NCI-H2029 treated with DMSO at 0.1 percent for 48 hours (cell line): Measurements from ENCODE around the gene CENPL.
A peak's percentile ranks its signal among the peaks of the same experiment; 100 is the strongest.
"Not testable (repeated sequence)": the region's sequence is repeated elsewhere in the genome, so short reads cannot be mapped to it uniquely, and the experiment has no call there.

ENCODE experiments used
- DNase-seq: peaks from one replicate; lab custom pipeline; 2025; lab: John Stamatoyannopoulos, UW

CENPL gene, protein sequence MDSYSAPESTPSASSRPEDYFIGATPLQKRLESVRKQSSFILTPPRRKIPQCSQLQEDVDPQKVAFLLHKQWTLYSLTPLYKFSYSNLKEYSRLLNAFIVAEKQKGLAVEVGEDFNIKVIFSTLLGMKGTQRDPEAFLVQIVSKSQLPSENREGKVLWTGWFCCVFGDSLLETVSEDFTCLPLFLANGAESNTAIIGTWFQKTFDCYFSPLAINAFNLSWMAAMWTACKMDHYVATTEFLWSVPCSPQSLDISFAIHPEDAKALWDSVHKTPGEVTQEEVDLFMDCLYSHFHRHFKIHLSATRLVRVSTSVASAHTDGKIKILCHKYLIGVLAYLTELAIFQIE

GRCh38 chr1:173824315-173825081 is at the start of gene CENPL, which contains the start of gene DARS2:
Gene CENPL (minus strand): TSS chr1:173824883. CDS start chr1:173811299, 13,584 bp downstream.
Gene DARS2 (plus strand): TSS chr1:173824673. CDS start chr1:173825230, 557 bp downstream.
- peak; percentile 82 for DNase-seq

- DNase-seq: no peak
Observed at GRCh38 chr1:173871500-173871899, 46.8 kb upstream of the CENPL start.

DNA sequence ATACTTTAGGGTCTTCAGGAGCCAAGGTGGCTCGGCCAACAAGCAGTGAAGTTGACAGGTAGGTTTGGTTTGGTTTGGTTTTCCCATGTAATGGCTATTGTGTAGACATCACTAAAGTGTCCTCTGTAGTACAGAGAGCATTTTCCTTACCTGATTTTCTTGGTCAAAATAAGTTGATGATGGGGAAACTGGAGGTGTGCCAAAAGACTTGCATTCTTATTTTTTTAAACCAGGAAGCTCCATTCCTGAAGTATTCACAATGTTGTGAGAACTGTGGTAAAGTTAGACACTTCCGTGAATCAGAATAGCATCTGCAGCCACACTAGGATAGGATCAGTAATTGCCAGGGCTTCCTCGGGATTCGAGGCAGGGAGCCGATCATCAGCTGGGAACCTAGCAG is 46.4 kb upstream of the CENPL start:
- no peak for DNase-seq

DNA sequence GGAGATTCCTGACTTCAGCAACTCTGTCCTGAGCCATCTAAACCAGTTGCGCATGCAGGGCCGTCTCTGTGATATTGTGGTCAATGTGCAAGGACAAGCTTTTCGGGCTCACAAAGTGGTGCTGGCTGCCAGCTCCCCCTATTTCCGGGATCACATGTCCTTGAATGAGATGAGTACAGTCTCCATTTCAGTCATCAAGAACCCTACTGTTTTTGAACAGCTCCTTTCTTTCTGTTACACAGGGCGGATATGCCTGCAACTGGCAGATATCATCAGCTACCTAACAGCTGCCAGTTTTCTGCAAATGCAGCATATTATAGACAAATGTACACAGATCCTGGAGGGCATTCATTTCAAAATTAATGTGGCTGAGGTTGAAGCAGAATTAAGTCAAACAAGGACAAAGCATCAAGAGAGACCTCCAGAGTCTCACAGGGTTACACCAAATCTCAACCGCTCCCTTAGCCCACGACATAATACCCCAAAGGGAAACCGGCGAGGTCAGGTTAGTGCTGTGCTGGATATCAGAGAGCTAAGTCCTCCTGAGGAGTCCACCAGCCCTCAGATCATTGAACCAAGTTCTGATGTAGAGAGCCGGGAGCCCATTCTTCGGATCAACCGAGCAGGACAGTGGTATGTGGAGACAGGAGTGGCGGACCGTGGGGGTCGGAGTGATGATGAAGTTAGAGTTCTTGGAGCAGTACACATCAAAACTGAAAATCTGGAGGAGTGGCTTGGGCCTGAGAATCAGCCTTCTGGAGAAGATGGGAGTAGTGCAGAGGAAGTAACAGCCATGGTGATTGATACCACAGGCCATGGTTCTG is 45.8 kb upstream of the CENPL start:
- peak; percentile 0 for DNase-seq

- no peak for DNase-seq
Observed at GRCh38 chr1:173869021-173869359, 44.3 kb upstream of the CENPL start.

DNA sequence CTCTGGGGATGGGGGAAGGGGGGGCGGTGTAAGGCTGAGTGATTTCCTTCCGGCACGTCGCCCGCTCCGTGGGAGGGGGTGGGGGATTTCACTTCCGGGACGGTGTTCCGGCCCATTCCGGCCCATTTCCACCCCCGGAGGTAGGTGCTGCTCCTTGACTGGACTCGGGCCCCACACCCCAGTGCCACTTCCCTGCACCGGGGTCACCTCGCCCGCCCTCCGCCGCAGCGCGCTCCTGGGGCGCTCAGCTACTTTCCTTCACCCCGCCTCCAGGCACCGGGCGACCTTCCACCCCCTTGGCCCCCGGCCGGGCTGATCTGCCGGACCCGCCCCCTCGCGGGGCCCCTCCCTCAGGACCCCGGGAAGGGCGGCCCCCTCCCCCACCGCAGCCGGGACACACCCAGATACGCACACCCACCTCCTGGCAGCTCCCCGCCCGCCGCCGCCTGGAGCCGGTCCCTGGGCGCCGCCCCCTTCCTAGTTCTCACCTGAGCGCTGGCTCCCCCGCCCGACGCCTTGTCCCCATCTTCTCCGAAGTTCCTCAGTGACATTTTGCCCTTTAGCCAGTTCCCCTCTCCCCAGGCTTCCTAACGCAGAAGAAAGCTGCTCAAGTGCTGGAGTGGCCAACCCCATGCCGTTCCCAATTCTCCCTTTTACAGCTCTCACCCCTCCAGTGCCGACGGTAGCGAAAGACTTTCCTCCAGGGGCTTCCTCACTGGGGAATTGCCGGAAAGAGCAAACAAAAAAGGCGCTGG is 43.8 kb upstream of the CENPL start, which contains the start of gene ZBTB37:
TSS of gene ZBTB37 (plus strand) at position 115 of the 755 bp plus-strand sequence. CDS start 1,846 bp downstream, outside the sequence.
- peak; percentile 25 for DNase-seq

DNA sequence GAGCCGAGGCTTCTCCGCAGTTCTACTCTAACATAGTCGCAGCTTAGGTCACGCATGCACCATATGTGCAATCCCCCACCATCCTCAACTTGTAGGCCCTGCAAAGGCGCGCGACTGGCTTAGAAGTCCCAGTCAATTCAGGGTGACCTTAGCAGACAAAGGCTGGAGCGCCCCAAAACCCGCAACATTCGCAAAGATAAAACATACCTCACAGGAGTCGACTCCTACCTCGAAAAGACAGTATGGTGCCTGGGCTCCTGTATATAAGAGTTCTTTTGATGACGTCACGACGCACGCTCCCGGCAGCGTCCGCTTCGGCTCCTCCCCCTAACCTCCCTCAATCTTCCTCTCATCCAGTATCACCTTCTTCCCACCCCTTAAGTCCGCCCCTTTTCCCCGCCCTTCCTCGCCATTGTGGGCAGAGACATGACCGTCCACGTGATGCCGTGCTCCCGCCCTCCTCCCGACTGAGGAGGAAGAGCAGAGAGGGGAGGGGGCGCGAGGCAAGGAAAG is 43.1 kb upstream of the CENPL start, which contains the start of gene GAS5:
TSS of gene GAS5 (minus strand) at position 237 of the 513 bp plus-strand sequence.
- DNase-seq: peak; percentile 92

- DNase-seq: no peak
Observed at GRCh38 chr1:173867141-173867752, 42.6 kb upstream of the CENPL start.

DNA sequence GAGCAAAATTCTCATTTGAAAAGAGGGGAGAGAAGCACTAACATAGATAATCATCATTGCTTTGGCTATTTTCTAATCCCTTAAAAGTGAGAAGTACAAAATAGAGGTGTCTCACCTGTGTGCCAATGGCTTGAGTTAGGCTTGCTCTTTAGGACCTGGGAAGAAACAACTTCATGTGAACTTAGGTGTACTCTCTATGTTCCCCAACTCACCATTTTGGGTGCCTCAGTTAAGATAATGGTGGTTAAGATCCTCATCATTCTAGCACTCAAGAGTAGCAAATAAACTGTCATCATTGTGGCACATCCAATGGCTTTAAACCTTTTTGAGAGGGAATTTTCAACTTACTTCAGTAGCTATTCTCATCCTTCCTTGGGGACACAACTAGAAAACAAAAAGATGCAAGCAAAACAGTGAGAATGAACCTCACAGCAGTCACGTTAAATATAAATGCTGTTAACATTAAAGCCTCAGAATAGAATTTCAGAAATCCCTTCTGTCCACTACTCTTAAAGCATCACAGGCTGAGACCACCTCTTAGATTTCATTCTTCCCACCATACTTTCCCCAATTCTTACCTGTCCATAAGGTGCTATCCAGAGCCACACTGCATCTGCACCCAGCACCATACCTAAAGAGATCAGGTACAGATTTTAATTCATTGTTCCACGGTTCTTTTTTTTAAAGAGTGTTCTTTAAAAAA is 41.9 kb upstream of the CENPL start:
- DNase-seq: no peak

GRCh38 chr1:173865468-173866164 is 40.9 kb upstream of the CENPL start:
- no peak for DNase-seq

DNA sequence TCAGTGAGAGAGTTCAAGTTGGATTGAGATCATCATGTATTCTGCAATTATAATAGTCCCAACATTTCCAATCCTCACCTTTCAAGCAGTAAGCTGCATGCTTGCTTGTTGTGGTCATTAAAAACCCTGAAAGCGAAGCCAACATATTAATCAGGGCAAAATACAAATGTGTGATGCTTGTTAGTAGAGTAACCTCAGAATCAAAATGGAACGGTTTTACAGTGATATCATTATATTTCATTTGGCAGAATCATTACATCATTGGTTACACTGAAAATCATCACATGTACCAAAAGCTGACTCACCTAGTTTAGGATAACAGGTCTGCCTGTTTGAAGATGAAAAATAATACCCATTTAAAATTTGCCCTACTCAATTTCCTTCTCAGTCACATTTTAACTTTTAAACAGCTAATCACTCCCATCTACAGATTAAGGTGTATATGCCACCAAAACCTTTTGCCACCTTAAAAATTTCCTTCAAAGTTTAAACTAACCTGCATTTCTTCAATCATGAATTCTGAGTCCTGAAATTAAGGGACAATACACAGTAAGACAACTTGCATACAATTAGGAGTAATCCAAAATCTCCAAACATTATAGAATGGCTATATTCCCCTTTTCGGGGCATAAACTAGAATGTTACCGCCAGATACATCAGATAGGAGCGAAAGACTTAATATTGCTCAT is 39.6 kb upstream of the CENPL start:
- DNase-seq: no peak

DNA sequence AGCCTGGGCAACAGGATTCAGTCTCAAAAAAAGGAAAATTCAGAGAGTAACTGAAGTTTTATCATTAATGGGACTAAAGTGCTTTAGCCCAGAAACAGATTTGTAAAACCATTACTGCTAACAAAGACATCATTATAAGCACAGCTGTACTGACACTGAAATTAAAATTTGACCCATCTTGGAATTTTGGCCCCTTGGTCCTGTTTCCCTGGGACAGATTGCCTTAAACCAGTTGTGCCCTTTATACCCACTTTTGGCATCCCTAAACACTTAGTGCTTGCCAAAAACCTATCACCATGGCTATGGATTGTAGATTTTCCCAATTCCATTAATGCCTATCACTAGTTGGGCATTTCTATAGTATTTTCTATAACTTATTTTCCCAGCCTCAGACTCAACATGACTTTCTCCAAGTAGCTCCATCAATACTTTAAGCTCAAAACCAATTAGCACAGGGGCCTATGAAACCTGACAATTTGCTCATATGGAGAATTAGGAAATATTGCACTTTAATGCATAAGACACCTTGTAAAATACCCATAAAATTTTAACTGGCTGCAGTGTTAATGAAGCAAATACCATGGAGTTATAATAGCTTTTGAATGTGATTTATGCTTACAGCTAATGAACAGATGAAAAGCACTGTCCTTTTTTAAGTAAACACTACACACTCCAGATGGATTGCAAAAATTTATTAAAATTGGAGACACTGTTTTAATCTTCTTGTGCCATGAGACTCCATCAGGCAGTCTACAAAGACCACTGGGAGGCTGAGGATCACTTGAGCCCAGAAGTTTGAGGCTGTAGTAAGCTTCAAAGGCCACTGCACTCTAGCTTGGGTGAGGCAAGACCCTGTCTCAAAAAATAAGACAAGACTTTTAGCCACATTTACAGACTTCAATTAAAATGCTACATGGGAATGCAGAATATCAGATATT is 38.8 kb upstream of the CENPL start:
- DNase-seq: no peak

DNA sequence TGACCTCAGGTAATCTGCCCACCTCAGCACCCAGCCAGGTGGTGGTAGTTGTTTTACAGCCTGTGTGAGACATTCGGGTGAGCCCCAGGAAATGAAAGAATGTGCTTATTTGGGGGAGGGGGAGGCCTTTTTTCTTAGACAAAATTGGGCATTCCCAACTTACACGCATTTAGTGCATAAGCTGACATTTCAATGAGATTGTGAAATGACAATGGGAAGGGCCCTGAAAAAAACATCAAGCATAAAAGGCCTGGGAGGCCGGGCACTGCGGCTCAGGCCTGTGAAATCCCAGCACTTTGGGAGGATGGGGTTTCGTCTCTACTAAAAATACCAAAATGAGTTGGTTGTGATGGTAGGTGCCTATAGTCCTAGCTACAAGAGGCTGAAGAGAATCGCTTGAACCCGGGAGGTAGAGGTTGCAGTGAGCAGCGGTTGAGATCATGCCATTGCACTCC is 38.1 kb upstream of the CENPL start:
- no peak for DNase-seq

GRCh38 chr1:173862146-173862768 is 37.6 kb upstream of the CENPL start:
- DNase-seq: not testable (repeated sequence)

GRCh38 chr1:173861731-173862145 is 37.1 kb upstream of the CENPL start:
- DNase-seq: no peak

- DNase-seq: no peak
Observed at GRCh38 chr1:173860065-173860464, 35.4 kb upstream of the CENPL start.

DNA sequence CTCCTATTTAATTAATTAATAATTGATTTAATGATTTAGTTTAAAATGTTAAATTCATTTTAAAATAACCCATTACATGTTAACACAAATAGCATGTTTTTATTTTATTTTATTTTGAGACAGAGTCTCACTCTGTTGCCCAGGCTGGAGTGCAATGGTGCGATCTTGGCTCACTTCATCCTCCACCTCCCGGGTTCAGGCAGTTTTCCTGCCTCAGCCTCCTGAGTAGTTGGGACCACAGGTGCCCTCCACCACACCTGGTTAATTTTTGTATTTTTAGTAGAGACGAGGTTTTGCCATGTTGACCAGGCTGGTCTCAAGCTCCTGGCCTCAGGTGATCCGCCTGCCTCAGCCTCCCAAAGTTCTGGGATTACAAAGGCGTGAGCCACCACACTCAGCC is 34.9 kb upstream of the CENPL start:
- not testable (repeated sequence) for DNase-seq
